ENCODE results near the gene ZNF627. TPM values are rescaled to one million over a fixed set of nuclear protein-coding genes. Genes with fewer than 3 reads are reported as not detected.

The ZNF627 gene
- 9.4 TPM for total RNA-seq
- long read RNA-seq, transcript ZNF627-201 (4 exons, 2,840 nt), result major isoform, 18 of 30 reads
- long read RNA-seq, partial matches to known transcripts, result 2 of 30 reads
- long read RNA-seq, other reads (novel, unspliced or antisense), result 9 of 30 reads

DNA sequence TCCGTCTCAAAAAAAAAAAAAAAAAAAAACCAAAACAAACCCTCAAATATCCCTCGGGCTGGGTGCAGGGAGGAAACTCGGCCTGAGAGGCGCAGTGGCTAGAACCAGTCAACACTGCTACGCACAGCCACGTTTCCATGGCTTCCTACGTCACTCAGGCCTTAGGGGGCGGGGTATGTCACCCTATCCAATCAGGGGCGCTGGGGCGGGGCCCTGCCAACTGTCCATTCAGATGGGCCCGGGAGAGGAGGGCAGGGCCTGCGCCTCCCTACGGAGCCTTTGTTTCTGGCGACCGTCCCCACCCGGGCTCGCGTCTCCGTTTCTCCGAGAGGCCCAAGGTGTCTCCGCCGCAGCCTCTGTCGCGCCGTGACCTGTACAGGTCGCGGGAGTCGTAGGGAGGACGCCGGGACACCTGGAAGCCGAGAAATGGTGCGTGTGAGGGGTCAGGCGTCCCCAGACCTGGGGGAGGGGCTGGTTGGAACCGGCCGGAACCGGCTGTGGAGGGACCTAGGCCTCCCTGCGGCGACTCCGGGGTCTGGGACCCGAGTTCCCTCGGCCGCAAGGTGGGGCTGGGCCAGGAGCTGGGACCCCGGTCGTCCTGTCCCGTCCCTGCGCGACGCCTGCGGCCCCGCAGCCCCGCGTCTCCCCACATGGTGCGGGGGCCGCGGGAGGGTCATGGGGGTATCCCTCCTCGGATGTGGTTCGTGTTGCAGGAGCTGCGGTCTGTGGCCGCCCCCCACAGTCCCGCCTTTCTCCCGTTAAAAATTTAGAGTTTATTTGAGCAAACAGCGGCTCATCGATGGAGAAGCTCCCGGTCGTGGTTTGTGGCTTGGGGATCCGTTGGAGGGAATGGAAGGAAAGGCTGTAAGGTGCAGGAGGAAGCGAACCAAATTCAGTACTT is at the start of gene ZNF627:
ZNF627 (plus strand) TSS at position 282 of the 901 bp plus-strand sequence; CDS start at position 427, 145 bp downstream.
- H3K9me3 ChIP-seq, result no peaks in the 10 kb centered on the region
- TF ChIP-seq CTCF (IDR thresholded peaks at IDR 0.05), result peak; percentile 39
- intact Hi-C loops (cut with DNase I), result no loop called here
- DNase-seq (peak; percentile 99), ATAC-seq (peak; percentile 100)
- H3K27ac ChIP-seq, result peak within 1 kb of the TSS; percentile 94
- peaks cover 14% of the 10 kb centered on the region for H3K4me1 ChIP-seq
- peak within 1 kb of the TSS; percentile 87 for H3K4me3 ChIP-seq
- no peaks in the 10 kb centered on the region for H3K27me3 ChIP-seq (ENCODE audit: low read depth)
- H3K36me3 ChIP-seq, result no peaks in the 10 kb centered on the region

- H3K4me1 ChIP-seq, result no peaks in the 10 kb centered on the region
- intact Hi-C loops (cut with DNase I), result no loop called here
- DNase-seq (no peak), ATAC-seq (no peak)
- no peaks in the 10 kb centered on the region for H3K9me3 ChIP-seq
- H3K36me3 ChIP-seq, result peaks cover 13% of the 10 kb centered on the region
- no peak for TF ChIP-seq CTCF (IDR thresholded peaks at IDR 0.05)
- H3K27ac ChIP-seq, result no peak overlapping the region
- no peak overlapping the region for H3K4me3 ChIP-seq
- H3K27me3 ChIP-seq (ENCODE audit: low read depth), result no peaks in the 10 kb centered on the region
These were observed 49.2 kb upstream of the ZNF627 start for GRCh38 chr19:11547929-11548700.

GRCh38 chr19:11549386-11549953 is 47.8 kb upstream of the ZNF627 start:
- no peak for TF ChIP-seq CTCF (IDR thresholded peaks at IDR 0.05)
- H3K4me1 ChIP-seq, result no peaks in the 10 kb centered on the region
- intact Hi-C loops (cut with DNase I), result no loop called here
- DNase-seq (no peak), ATAC-seq (no peak)
- no peaks in the 10 kb centered on the region for H3K27me3 ChIP-seq (ENCODE audit: low read depth)
- H3K27ac ChIP-seq, result no peak overlapping the region
- peaks cover 24% of the 10 kb centered on the region for H3K36me3 ChIP-seq
- H3K4me3 ChIP-seq, result no peak overlapping the region
- no peaks in the 10 kb centered on the region for H3K9me3 ChIP-seq

DNA sequence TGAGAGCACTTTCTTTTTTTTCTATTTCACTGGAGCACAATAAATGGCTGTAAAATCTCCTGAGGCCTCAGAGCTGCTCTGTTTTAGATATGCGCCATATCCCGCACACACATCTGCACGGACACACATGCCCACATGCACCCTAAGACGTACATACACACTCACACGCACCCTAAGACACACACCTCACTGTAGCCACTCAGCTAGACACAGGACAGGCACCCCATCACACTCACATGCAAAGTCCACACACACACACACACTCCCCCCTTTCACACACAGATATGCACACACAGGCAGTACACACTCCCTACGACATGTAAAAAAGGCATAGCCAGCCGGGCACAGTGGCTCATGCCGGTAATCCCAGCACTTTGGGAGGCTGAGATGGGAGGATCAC is 47.0 kb upstream of the ZNF627 start:
- Histone ChIP-seq H3K27ac (no peak overlapping the region), H3K27me3 (ENCODE audit: low read depth) (no peaks in the 10 kb centered on the region)
- DNase-seq, result no peak

More for the DNA sequence above, 47.0 kb upstream of the ZNF627 start:
- H3K4me1 ChIP-seq, result no peaks in the 10 kb centered on the region
- intact Hi-C loops (cut with DNase I), result no loop called here
- TF ChIP-seq CTCF (IDR thresholded peaks at IDR 0.05), result no peak
- H3K36me3 ChIP-seq, result peaks cover 32% of the 10 kb centered on the region
- H3K4me3 ChIP-seq, result no peak overlapping the region
- no peaks in the 10 kb centered on the region for H3K9me3 ChIP-seq
- ATAC-seq, result no peak

Measured in lower lobe of right lung (tissue), 2 donors.